Measurements from ENCODE around the gene GIT1. TPM values are rescaled to one million over a fixed set of nuclear protein-coding genes. Genes with fewer than 3 reads are reported as not detected.
A peak's percentile ranks its signal among the peaks of the same experiment; 100 is the strongest.

GIT1 gene
- total and polyA plus RNA-seq, 2 of the 13 experiments (the other 11 are each of a cell fraction or from before 2014, with no cell fraction given) = 14.2 to 30.8 TPM

DNA sequence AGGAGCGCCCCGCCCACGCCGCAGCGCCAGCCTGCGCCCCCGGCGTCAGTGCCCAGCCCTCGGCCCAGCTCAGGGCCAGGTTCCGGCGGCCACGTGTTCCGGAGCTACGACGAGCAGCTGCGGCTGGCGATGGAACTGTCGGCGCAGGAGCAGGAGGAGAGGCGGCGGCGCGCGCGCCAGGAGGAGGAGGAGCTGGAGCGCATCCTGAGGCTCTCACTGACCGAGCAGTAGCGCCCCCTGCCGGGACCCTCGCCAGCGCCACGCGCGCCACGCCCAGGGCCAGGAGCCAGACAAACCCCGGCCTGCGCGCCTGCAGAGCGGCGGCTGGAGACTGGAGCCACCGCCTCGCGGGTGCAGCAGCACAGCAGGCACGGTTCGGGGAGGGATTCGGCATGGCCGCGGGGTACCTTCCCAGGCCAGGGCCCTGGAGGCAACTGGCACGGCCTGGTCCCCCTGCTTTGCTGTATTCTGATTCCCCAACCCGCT is 23.9 kb upstream of the GIT1 start (continued):
- TF ChIP-seq, protein P1, sequence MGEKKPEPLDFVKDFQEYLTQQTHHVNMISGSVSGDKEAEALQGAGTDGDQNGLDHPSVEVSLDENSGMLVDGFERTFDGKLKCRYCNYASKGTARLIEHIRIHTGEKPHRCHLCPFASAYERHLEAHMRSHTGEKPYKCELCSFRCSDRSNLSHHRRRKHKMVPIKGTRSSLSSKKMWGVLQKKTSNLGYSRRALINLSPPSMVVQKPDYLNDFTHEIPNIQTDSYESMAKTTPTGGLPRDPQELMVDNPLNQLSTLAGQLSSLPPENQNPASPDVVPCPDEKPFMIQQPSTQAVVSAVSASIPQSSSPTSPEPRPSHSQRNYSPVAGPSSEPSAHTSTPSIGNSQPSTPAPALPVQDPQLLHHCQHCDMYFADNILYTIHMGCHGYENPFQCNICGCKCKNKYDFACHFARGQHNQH (CRISPR knock-in tag; IDR thresholded peaks at IDR 0.05) = peak; percentile 41
- TF ChIP-seq, protein P2, sequence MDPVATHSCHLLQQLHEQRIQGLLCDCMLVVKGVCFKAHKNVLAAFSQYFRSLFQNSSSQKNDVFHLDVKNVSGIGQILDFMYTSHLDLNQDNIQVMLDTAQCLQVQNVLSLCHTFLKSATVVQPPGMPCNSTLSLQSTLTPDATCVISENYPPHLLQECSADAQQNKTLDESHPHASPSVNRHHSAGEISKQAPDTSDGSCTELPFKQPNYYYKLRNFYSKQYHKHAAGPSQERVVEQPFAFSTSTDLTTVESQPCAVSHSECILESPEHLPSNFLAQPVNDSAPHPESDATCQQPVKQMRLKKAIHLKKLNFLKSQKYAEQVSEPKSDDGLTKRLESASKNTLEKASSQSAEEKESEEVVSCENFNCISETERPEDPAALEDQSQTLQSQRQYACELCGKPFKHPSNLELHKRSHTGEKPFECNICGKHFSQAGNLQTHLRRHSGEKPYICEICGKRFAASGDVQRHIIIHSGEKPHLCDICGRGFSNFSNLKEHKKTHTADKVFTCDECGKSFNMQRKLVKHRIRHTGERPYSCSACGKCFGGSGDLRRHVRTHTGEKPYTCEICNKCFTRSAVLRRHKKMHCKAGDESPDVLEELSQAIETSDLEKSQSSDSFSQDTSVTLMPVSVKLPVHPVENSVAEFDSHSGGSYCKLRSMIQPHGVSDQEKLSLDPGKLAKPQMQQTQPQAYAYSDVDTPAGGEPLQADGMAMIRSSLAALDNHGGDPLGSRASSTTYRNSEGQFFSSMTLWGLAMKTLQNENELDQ (CRISPR knock-in tag; IDR thresholded peaks at IDR 0.05; ENCODE audit: borderline replicate concordance) = 0 out of 2 replicates have a peak, but pooled peaks have one; percentile 43
- TF ChIP-seq FOXP1 (IDR thresholded peaks at IDR 0.05) (no peak), FOXP1 (CRISPR knock-in tag; IDR thresholded peaks at IDR 0.05) (no peak), THAP11 (CRISPR knock-in tag; IDR thresholded peaks at IDR 0.05) (peak; percentile 60; the same call in 1 of the 2 replicates), ETV6 (CRISPR knock-in tag; conservative IDR thresholded peaks at IDR 0.05) (peak; percentile 59; the same call in 1 of the 2 replicates), HNF4G (IDR thresholded peaks at IDR 0.05; ENCODE audit: borderline replicate concordance, low read depth, low read length) (no peak), HNF4G (CRISPR knock-in tag; IDR thresholded peaks at IDR 0.05; ENCODE audit: borderline replicate concordance, low read depth) (no peak), SOX5 (CRISPR knock-in tag; IDR thresholded peaks at IDR 0.05; ENCODE audit: borderline replicate concordance) (peak; percentile 35; the same call in 1 of the 2 replicates), KDM3A (CRISPR knock-in tag; IDR thresholded peaks at IDR 0.05; ENCODE audit: low read depth) (peak; percentile 53; the same call in 1 of the 2 replicates), ZNF749 (CRISPR knock-in tag; IDR thresholded peaks at IDR 0.05; ENCODE audit: borderline replicate concordance) (peak; percentile 72), ZNF567 (CRISPR knock-in tag; IDR thresholded peaks at IDR 0.05; ENCODE audit: borderline replicate concordance) (no peak), ZNF510 (CRISPR knock-in tag; IDR thresholded peaks at IDR 0.05; ENCODE audit: low read depth) (0 out of 2 replicates have a peak, but pooled peaks have one; percentile 52), SETDB1 (CRISPR knock-in tag; IDR thresholded peaks at IDR 0.05; ENCODE audit: borderline replicate concordance) (no peak), ZNF652 (CRISPR knock-in tag; IDR thresholded peaks at IDR 0.05; ENCODE audit: borderline replicate concordance, low read depth) (no peak), MIER2 (CRISPR knock-in tag; IDR thresholded peaks at IDR 0.05) (peak; percentile 60; the same call in 1 of the 2 replicates), ZBTB26 (CRISPR knock-in tag; IDR thresholded peaks at IDR 0.05; ENCODE audit: borderline replicate concordance) (peak; percentile 51; the same call in 1 of the 2 replicates), ZBTB8A (CRISPR knock-in tag; IDR thresholded peaks at IDR 0.05; ENCODE audit: borderline replicate concordance, low read depth) (no peak), ZNF343 (CRISPR knock-in tag; IDR thresholded peaks at IDR 0.05) (peak; percentile 28; the same call in 1 of the 2 replicates)
- TF ChIP-seq, protein P3, sequence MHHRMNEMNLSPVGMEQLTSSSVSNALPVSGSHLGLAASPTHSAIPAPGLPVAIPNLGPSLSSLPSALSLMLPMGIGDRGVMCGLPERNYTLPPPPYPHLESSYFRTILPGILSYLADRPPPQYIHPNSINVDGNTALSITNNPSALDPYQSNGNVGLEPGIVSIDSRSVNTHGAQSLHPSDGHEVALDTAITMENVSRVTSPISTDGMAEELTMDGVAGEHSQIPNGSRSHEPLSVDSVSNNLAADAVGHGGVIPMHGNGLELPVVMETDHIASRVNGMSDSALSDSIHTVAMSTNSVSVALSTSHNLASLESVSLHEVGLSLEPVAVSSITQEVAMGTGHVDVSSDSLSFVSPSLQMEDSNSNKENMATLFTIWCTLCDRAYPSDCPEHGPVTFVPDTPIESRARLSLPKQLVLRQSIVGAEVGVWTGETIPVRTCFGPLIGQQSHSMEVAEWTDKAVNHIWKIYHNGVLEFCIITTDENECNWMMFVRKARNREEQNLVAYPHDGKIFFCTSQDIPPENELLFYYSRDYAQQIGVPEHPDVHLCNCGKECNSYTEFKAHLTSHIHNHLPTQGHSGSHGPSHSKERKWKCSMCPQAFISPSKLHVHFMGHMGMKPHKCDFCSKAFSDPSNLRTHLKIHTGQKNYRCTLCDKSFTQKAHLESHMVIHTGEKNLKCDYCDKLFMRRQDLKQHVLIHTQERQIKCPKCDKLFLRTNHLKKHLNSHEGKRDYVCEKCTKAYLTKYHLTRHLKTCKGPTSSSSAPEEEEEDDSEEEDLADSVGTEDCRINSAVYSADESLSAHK (CRISPR knock-in tag; IDR thresholded peaks at IDR 0.05; ENCODE audit: borderline replicate concordance) = no peak
- TF ChIP-seq, protein P4, sequence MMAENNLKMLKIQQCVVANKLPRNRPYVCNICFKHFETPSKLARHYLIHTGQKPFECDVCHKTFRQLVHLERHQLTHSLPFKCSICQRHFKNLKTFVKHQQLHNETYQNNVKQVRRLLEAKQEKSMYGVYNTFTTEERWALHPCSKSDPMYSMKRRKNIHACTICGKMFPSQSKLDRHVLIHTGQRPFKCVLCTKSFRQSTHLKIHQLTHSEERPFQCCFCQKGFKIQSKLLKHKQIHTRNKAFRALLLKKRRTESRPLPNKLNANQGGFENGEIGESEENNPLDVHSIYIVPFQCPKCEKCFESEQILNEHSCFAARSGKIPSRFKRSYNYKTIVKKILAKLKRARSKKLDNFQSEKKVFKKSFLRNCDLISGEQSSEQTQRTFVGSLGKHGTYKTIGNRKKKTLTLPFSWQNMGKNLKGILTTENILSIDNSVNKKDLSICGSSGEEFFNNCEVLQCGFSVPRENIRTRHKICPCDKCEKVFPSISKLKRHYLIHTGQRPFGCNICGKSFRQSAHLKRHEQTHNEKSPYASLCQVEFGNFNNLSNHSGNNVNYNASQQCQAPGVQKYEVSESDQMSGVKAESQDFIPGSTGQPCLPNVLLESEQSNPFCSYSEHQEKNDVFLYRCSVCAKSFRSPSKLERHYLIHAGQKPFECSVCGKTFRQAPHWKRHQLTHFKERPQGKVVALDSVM (CRISPR knock-in tag; IDR thresholded peaks at IDR 0.05) = peak; percentile 31; the same call in 1 of the 2 replicates
